Activated CD8-positive, alpha-beta memory T cell treated with anti-CD3 and anti-CD28 coated beads, Interleukin-2, amount 50 U/mL, for 1 hour (primary cell): ENCODE data around the gene CCDC152.
"Not testable (repeated sequence)": the region's sequence is repeated elsewhere in the genome, so short reads cannot be mapped to it uniquely, and the experiment has no call there.

ENCODE experiments used
- DNase-seq: peaks from one replicate; pipeline ENCODE4 v3.0.0-alpha.2; 2020; ENCODE audit errors: extremely low read depth

The CCDC152 gene

GRCh38 chr5:42756606-42757601, at the start of gene CCDC152:
Gene CCDC152 (plus strand): TSS chr5:42756818. CDS start chr5:42759122, 2,304 bp downstream.
- DNase-seq = peak; percentile 17

DNA sequence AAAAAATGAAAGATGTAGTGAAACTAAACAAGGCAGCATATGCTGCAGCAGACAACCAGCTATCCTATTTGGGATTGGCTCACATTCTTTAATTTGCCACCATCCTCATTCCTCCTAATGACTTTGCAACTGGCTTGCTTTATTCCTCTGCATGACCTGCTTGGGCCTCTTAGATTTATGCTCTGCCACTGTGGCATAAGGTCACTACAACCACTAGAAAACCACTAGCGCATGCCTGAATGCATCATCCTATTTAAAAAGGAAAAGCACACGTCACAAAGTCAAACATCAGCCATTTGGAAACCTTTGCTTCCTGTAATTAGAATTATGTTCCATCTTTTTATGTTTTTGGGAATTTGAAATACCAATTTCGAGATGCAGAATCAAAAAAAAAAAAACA, 40.8 kb upstream of the CCDC152 start:
- DNase-seq = no peak

GRCh38 chr5:42718591-42718990, 38.0 kb upstream of the CCDC152 start:
- DNase-seq = no peak

GRCh38 chr5:42719034-42719433, 37.6 kb upstream of the CCDC152 start:
- no peak for DNase-seq

- DNase-seq = no peak
Measured at GRCh38 chr5:42720251-42720650, 36.4 kb upstream of the CCDC152 start.

GRCh38 chr5:42721484-42721883, 35.1 kb upstream of the CCDC152 start:
- DNase-seq = no peak

- not testable (repeated sequence) for DNase-seq
Measured at GRCh38 chr5:42734531-42735058, 22.0 kb upstream of the CCDC152 start.

DNA sequence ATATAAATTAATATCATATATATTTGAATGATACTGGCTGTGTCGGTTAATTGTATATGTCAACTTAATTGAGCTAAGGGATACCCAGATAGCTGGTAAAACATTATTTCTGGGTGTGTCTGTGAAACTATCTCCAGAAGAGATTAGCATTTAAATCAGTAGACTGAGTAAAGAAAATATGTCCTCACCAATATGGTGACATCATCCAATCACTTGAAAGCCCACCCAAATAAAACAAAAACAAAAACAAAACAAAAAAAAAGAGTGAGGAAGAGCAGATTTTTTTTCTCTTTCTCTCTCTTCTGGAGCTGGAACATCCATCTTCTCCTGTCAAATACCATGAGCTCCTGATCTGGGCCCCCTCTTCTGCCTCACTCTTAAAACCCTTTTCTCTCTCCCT, 15.7 kb upstream of the CCDC152 start:
- no peak for DNase-seq

GRCh38 chr5:42745426-42745825, 11.2 kb upstream of the CCDC152 start:
- DNase-seq = no peak

- no peak for DNase-seq
Measured at GRCh38 chr5:42745856-42746255, 10.8 kb upstream of the CCDC152 start.

DNA sequence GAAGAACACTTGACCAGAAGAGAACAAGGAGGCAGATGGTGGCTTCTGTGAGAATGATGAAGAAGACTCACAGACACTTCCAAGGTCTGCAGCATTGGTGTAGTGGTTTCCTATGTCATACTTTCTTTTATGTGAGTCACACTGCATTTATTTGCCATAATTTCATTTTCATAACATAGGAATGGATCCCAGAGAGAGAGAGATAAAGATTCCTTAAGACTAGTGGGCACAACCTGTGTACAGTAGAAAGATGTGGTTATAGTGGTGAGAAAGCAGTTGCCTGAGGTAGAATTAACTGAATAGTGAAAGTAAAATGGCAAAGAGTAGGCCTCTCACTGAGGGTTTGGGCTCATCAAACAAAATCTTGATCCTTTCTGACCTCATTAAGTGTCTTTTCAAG, 7.6 kb upstream of the CCDC152 start:
- DNase-seq = no peak

GRCh38 chr5:42750507-42750906, 6.1 kb upstream of the CCDC152 start:
- no peak for DNase-seq

- no peak for DNase-seq
Measured at GRCh38 chr5:42751044-42751443, 5.6 kb upstream of the CCDC152 start.

GRCh38 chr5:42753099-42753498, 3.5 kb upstream of the CCDC152 start:
- no peak for DNase-seq

GRCh38 chr5:42759456-42759855, 2.8 kb downstream of the CCDC152 start:
- DNase-seq = no peak

- no peak for DNase-seq
Measured at GRCh38 chr5:42760426-42760825, 3.8 kb downstream of the CCDC152 start.

DNA sequence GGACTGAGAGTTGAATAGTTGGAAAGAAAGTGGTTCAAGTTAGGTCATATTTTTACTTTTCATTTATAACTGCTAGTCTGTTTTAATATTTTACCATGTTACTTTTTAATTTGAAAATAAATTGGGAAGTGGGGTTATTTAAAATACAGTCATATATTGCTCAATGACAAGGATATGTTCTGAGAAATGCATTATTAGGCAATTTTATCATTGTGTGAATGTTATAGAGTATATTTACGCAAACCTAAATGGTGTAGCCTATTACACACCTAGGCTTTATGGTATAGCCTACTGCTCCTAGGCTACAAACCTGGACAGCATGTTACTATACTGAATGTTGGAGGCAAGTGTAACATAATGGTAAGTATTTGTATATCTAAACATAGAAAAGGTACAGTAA, 5.2 kb downstream of the CCDC152 start:
- DNase-seq = no peak

- no peak for DNase-seq
Measured at GRCh38 chr5:42767491-42768105, 11.0 kb downstream of the CCDC152 start.

DNA sequence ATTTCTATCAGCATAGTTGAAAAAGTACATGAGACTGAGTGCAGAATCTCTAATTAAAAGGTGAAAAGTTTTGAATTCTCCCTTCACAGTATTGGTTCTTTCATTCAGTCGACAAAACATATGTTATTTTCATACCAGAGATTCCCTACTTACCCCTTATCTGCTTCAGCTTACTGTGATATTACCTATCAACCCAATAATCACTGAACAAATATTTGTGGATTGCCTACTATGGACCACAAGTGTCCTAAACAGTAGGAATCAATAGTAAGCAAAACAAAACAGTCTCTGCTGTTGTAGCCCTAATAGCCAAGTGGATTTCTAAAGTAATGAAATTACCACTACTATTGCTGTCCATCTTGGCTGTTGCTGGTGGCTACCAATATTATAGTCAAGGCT, 11.5 kb downstream of the CCDC152 start:
- DNase-seq = no peak

- no peak for DNase-seq
Measured at GRCh38 chr5:42770003-42770402, 13.4 kb downstream of the CCDC152 start.

DNA sequence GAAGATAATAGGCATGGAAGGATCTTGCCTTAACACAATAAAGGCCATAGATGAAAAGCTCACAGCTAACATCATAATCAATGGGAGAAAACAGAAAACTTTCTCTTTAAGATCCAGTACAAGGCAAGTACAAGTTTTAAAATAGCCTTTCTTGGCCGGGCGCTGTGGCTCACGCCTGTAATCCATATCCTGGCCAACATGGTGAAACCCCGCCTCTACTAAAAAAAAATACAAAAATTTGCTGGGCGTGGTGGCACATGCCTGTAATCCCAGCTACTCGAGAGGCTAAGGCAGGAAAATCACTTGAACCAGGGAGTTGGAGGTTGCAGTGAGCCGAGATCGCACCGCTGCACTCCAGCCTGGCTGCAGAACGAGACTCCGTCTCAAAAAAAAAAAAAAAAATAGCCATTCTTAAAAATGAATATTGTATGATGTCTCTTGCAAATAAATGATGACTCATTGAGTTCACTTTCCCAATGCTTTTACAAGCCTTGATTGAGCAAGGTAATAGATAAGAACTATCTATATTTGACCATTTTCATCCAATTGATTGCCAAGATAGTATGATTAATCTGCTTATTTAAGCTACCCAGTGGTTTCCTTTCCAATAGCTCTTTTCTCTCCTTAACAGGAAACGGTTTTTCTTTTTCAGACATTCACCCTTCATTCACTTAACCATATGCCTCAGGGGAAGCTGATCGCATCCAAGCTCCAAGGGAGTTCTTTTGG, 15.8 kb downstream of the CCDC152 start:
- DNase-seq = no peak

GRCh38 chr5:42779083-42779482, 22.5 kb downstream of the CCDC152 start:
- DNase-seq = no peak
